Body of pancreas (tissue), 4 donors: ENCODE results near the gene ARID1A.

ENCODE experiments used
- POLR2A ChIP-seq, 3 donors: fragments of 450-650 bp; IDR thresholded peaks; one replicate each; pipeline ENCODE4 v1.6.1; 2016; ENCODE audit warnings: antibody characterized with exemption in 3 of 3, mild to moderate bottlenecking in 2 of 3
- TF ChIP-seq, protein P1 (sequence below), 7 experiments: fragments of 450-650 bp in 4 of 7; fragments of 200-600 bp in 3 of 7; sonication (generic) in 3 of 7; IDR thresholded peaks; one replicate each; pipeline ENCODE4 v1.5.1; 2016 to 2019; ENCODE audit warnings: antibody characterized with exemption in 7 of 7

DNA sequence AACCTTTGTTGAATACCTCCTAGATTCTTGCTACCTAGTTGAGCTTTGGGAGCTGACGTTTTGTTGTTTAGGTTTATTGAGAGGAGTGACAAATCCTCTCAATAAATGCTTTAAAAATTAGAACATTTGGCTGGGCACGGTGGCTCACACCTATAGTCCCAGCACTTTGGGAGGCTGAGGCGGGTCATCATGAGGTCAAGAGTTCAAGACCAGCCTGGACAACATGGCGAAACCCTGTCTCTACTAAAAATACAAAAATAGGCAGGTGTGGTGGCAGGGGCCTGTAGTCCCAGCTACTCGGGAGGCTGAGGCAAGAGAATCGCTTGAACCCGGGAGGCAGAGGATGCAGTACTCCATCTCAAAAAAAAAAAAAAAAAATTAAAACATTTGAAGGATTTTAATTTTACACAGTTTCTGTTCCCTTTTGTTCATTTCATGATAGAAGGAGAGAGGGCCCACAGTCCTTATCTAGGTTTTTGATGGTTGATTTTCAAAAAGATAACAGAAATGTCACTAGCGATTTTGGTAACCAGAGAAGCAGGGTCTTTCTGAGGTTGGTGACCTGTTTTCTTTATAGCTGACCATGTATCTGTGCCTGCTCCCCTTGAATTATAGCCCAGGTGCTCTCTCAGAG, 47.7 kb downstream of the ARID1A start:
- TF ChIP-seq, protein P1, sequence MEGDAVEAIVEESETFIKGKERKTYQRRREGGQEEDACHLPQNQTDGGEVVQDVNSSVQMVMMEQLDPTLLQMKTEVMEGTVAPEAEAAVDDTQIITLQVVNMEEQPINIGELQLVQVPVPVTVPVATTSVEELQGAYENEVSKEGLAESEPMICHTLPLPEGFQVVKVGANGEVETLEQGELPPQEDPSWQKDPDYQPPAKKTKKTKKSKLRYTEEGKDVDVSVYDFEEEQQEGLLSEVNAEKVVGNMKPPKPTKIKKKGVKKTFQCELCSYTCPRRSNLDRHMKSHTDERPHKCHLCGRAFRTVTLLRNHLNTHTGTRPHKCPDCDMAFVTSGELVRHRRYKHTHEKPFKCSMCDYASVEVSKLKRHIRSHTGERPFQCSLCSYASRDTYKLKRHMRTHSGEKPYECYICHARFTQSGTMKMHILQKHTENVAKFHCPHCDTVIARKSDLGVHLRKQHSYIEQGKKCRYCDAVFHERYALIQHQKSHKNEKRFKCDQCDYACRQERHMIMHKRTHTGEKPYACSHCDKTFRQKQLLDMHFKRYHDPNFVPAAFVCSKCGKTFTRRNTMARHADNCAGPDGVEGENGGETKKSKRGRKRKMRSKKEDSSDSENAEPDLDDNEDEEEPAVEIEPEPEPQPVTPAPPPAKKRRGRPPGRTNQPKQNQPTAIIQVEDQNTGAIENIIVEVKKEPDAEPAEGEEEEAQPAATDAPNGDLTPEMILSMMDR (IDR thresholded peaks at IDR 0.05), result no peak
- TF ChIP-seq POLR2A (IDR thresholded peaks at IDR 0.05), result no peak
